Transverse colon (tissue), 4 donors: ENCODE measurements around the gene SNUPN. TPM values are rescaled to one million over a fixed set of nuclear protein-coding genes. Genes with fewer than 3 reads are reported as not detected.
A peak's percentile ranks its signal among the peaks of the same experiment; 100 is the strongest.

Experiments used
- DNase-seq: peaks from one replicate; pipeline ENCODE4 v3.0.0-alpha.2; 2019
- H3K27ac ChIP-seq, 4 donors: fragments of 200-600 bp; sonication (generic); 2 replicates each; pipeline ENCODE4 v1.5.1; 2016 to 2018; ENCODE audit warnings: inconsistent platforms in 4 of 4
- H3K27me3 ChIP-seq: fragments of 200-600 bp; sonication (generic); 2 replicates; pipeline ENCODE4 v1.5.1; 2017; ENCODE audit warnings: inconsistent platforms
- H3K36me3 ChIP-seq, 4 donors: fragments of 200-600 bp; sonication (generic); 2 replicates each; pipeline ENCODE4 v1.5.1; 2017 to 2019; ENCODE audit warnings: inconsistent platforms in 4 of 4
- H3K4me1 ChIP-seq, 4 donors: fragments of 200-600 bp; sonication (generic); 2 replicates each; pipeline ENCODE4 v1.5.1; 2017 to 2020; ENCODE audit warnings: inconsistent platforms in 4 of 4
- H3K4me3 ChIP-seq, 4 donors: fragments of 200-600 bp; sonication (generic); 1 replicate in 1 of 4; 2 replicates in 3 of 4; pipeline versions ENCODE4 v1.5.1 to v1.6.1; 2017 to 2019; ENCODE audit warnings: inconsistent platforms in 4 of 4
- H3K9me3 ChIP-seq, 2 donors: fragments of 200-600 bp; sonication (generic); 2 replicates each; pipeline ENCODE4 v1.5.1; 2017 to 2019; ENCODE audit warnings: inconsistent platforms in 2 of 2
- EP300 ChIP-seq: sonication (generic); formaldehyde crosslinking; IDR thresholded peaks from one replicate; pipeline ENCODE4 v1.6.1; 2017; ENCODE audit warnings: antibody characterized with exemption, low read depth
- POLR2A ChIP-seq: fragments of 450-650 bp; IDR thresholded peaks from one replicate; pipeline ENCODE4 v1.6.1; 2016; ENCODE audit warnings: antibody characterized with exemption, mild to moderate bottlenecking, moderate library complexity
- POLR2AphosphoS5 ChIP-seq, 3 donors: sonication (generic); formaldehyde crosslinking; IDR thresholded peaks; one replicate each; pipeline ENCODE4 v1.6.1; 2016; ENCODE audit warnings: antibody characterized with exemption in 3 of 3
- WGBS, 2 donors: methylation state at CpG; one replicate each; pipeline ENCODE4 v1.1.5; 2018; ENCODE audit warnings: low coverage in 1 of 2; 5-methylcytosine and 5-hydroxymethylcytosine counted together
- in situ Hi-C, 4 donors: fragments of 200-750 bp; cut with MboI; loops; one replicate each; pipeline versions ENCODE4 v1.15.0 to v1.15.1; 2017; ENCODE audit warnings: low sequenced_read_pairs in 3 of 4, low pct_ligation_motif_present in 1 of 4, low pct_unique_long_range_greater_than_20kb in 1 of 4
- intact Hi-C: fragments of 100-400 bp; cut with DNase I; formaldehyde crosslinking; loops from one replicate; pipeline ENCODE4 v1.15.1; 2023; ENCODE audit warnings: low total_unique reads
- total RNA-seq, 4 donors: library from RNA; depleted of rRNA; stranded (reverse); fragments of >200 nt; gene quantifications; one replicate each; pipeline ENCODE4 v1.1.0, GENCODE V29; 2016
- TF ChIP-seq, protein P1 (sequence below), 5 experiments: fragments of 200-600 bp in 3 of 5; fragments of 450-650 bp in 2 of 5; sonication (generic) in 3 of 5; IDR thresholded peaks; 1 replicate in 2 of 5; 2 replicates in 3 of 5; pipeline ENCODE4 v1.5.1; 2016 to 2017; ENCODE audit warnings: antibody characterized with exemption in 5 of 5, inconsistent platforms in 3 of 5, mild to moderate bottlenecking in 2 of 5, moderate library complexity in 1 of 5

The SNUPN gene
- total RNA-seq, 4 donors from 2014 or later = 9.4 to 29.5 (median 23.2) TPM

- 79 to 100% methylated on average over 1 to 11 of the region's 11 CpGs for WGBS, 2 donors
- no peaks in the 10 kb centered on the region for H3K27me3 ChIP-seq
- H3K4me3 ChIP-seq = no peak overlapping the region
- no peak for DNase-seq
- no peaks in the 10 kb centered on the region for H3K9me3 ChIP-seq
- peaks cover 15 to 32% (median 27%) of the 10 kb centered on the region in 4 donors for H3K4me1 ChIP-seq
- H3K36me3 ChIP-seq = no peaks in the 10 kb centered on the region
- H3K27ac ChIP-seq = peak overlapping the region; percentile 78 to 88 (median 83)
- peak in 1 of 3 donors; percentile 9 for TF ChIP-seq POLR2AphosphoS5 (IDR thresholded peaks at IDR 0.05)
- TF ChIP-seq POLR2A = no peak
- TF ChIP-seq, protein P1, sequence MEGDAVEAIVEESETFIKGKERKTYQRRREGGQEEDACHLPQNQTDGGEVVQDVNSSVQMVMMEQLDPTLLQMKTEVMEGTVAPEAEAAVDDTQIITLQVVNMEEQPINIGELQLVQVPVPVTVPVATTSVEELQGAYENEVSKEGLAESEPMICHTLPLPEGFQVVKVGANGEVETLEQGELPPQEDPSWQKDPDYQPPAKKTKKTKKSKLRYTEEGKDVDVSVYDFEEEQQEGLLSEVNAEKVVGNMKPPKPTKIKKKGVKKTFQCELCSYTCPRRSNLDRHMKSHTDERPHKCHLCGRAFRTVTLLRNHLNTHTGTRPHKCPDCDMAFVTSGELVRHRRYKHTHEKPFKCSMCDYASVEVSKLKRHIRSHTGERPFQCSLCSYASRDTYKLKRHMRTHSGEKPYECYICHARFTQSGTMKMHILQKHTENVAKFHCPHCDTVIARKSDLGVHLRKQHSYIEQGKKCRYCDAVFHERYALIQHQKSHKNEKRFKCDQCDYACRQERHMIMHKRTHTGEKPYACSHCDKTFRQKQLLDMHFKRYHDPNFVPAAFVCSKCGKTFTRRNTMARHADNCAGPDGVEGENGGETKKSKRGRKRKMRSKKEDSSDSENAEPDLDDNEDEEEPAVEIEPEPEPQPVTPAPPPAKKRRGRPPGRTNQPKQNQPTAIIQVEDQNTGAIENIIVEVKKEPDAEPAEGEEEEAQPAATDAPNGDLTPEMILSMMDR (IDR thresholded peaks at IDR 0.05) = no peak
- no peak for TF ChIP-seq EP300
- in situ Hi-C loops = loop anchor here in 1 of 4 donors (5.0 kb wide), 1 partner anchor 35 kb away; no protein-coding TSS in a partner anchor
- intact Hi-C loops = no loop called here
Observed at GRCh38 chr15:75671730-75672602, 46.4 kb upstream of the SNUPN start.

GRCh38 chr15:75669879-75670212 is 44.3 kb upstream of the SNUPN start:
- intact Hi-C loops = no loop called here
- Histone ChIP-seq H3K27me3 (no peaks in the 10 kb centered on the region), H3K36me3 (no peaks in the 10 kb centered on the region), H3K9me3 (no peaks in the 10 kb centered on the region), H3K4me3 (no peak overlapping the region), H3K4me1 (peaks cover 20 to 53% (median 45%) of the 10 kb centered on the region in 4 donors), H3K27ac (no peak overlapping the region)
- WGBS, 2 donors = 67 to 80% methylated on average over 2 to 6 of the region's 6 CpGs
- in situ Hi-C loops = loop anchor here in 1 of 4 donors (5.0 kb wide), 1 partner anchor 33 kb away; no protein-coding TSS in a partner anchor
- no peak for TF ChIP-seq POLR2A
- TF ChIP-seq, protein P1 (IDR thresholded peaks at IDR 0.05) = no peak
- no peak for TF ChIP-seq POLR2AphosphoS5 (IDR thresholded peaks at IDR 0.05)
- TF ChIP-seq EP300 = no peak
- no peak for DNase-seq

DNA sequence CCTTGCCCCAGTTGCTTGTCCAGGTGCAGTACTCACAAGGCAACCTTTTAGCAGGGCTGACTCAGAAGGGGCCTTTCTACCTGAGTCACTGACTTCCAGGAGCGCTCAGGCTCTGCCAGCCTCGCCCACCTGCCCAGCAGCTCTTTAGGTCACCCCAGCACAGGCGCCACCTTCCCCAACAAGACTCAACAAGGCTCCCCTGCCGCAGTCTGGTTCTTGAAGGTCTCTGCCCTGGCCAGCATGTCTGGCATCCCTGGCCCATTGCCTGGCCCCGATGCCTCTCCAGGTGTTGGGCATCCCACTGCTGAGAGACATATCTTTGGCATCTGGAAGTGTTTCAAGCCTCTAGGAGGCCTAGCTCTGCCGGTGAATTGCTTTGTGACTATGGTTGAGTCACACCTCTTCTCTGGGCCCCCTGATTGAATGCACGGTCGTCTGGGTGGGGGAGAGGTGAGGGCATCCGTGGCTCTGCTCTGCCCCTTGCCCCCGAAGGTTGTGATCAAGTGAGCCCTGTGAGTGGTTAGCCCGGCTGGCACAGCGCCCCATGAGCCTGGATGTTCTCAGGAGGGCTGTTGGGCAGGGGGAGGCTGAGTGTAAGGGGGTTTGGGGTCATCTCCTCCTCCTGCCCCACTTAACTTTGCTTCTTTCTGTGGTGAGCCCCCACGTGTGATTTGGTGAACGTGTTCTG is 43.8 kb upstream of the SNUPN start:
- H3K27me3 ChIP-seq = no peaks in the 10 kb centered on the region
- peaks cover 20 to 56% (median 48%) of the 10 kb centered on the region in 4 donors for H3K4me1 ChIP-seq
- in situ Hi-C loops = no loop called here

DNA sequence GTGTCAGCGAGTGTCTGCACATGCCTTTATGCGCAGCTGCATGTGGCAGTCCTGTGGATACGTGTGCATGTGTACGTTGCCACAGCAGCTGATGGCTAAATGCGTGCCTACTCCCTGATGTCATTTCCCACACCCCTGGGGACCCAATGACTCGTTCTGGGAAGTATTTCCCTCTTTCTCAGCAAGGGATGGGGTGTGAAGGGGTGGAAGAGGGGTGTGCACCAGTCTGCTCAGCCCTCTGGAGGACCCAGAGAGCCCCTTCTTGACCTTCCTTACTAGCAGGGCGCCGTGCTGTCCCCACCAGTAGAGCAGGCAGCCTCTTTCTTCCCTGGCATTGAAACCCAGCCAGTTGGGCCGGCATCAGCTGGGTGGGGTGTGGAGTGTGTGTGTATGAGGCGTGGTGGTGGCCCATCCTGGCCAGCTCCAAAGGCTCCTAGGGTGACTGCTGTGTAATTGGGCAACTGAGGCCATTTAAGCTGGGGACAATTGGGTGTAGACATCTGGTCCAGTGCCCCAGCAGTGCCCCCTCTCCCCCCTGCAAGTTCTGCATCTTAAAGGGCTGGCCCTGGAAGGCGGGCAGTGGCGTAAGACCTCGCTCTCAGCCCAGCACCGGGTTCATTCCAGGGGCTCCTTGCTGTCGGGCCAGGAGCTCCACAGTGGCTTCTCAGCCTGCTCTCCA is 41.4 kb upstream of the SNUPN start:
- intact Hi-C loops = no loop called here
- H3K27ac ChIP-seq = peak overlapping the region; percentile 72 to 87 (median 77)
- no peak overlapping the region for H3K4me3 ChIP-seq
- 49% methylated on average over 15 of the region's 15 CpGs; no CpG with 5 or more reads in 1 of the 2 donors for WGBS, 2 donors
- no peaks in the 10 kb centered on the region for H3K9me3 ChIP-seq
- H3K36me3 ChIP-seq = no peaks in the 10 kb centered on the region
- in situ Hi-C loops = no loop called here
- peak; percentile 71 for DNase-seq
- TF ChIP-seq EP300 (peak; percentile 54), POLR2A (no peak), POLR2AphosphoS5 (IDR thresholded peaks at IDR 0.05) (peak; percentile 68 to 77 (median 74))
- TF ChIP-seq, protein P1 (IDR thresholded peaks at IDR 0.05) = no peak
- H3K4me1 ChIP-seq = peaks cover 13 to 53% (median 41%) of the 10 kb centered on the region in 4 donors
- no peaks in the 10 kb centered on the region for H3K27me3 ChIP-seq

More for the DNA sequence above, 43.8 kb upstream of the SNUPN start:
- TF ChIP-seq POLR2AphosphoS5 (IDR thresholded peaks at IDR 0.05) = no peak
- TF ChIP-seq POLR2A = no peak
- DNase-seq = no peak
- no peaks in the 10 kb centered on the region for H3K9me3 ChIP-seq
- intact Hi-C loops = no loop called here
- H3K4me3 ChIP-seq = no peak overlapping the region
- H3K36me3 ChIP-seq = no peaks in the 10 kb centered on the region
- no peak overlapping the region for H3K27ac ChIP-seq
- WGBS, 2 donors = 81% methylated on average over 13 of the region's 14 CpGs; no CpG with 5 or more reads in 1 of the 2 donors
